ENCODE data around the gene KLF13. TPM values are rescaled to one million over a fixed set of nuclear protein-coding genes. Genes with fewer than 3 reads are reported as not detected.
A peak's percentile ranks its signal among the peaks of the same experiment; 100 is the strongest.

Gene KLF13
- polyA plus RNA-seq, 1 donor (not counting 4 experiments of a cell fraction or from before 2014, with no cell fraction given) = 66.7 TPM

DNA sequence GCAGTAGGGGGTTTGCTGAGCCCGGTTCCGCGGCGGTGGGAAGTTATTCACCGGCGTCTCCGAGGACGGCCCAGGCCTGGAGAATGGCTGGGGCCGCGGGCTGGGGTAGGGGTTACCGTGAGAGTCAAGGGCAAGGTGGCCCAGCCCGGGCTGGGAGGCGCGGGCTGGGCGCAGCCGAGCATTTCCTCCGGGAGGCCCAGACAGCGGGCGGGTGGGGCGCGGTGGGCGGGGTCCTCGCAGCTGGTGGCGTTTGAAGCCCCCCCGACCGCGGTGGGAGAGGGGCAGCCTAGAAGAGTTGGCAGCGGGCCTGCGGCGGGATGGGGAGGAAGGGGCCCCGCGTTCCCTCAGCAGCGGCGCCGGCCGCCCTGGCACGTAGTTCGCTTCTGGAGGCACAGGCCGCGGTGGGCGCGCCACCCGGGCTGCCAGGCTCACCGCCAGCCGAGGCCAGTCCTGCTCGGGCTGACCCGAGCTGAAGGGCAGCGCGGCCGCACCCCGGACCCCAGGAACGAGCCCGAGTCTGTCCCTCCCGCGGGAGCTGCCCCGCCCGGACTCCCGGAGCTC, 960 bp upstream of the KLF13 start:
- Histone ChIP-seq H3K36me3 (ENCODE audit: control insufficient read depth in 2 of 2, extremely low read depth in 1 of 2, insufficient read depth in 2 of 2, low read length in 2 of 2) (peaks cover 0 to 8% of the 10 kb centered on the region in 2 experiments), H3K27ac (ENCODE audit: control insufficient read depth, insufficient read depth, low read length) (peak overlapping the region; percentile 82), H2AFZ (ENCODE audit: control insufficient read depth, low read length) (peak overlapping the region; percentile 66), H3K9ac (ENCODE audit: control insufficient read depth, extremely low read depth, insufficient read depth, low read length) (peak overlapping the region; percentile 87), H3K4me3 (ENCODE audit: control insufficient read depth in 2 of 3, extremely low read depth in 1 of 3, insufficient read depth in 2 of 3, low read depth in 1 of 3, low read length in 3 of 3) (peak overlapping the region; percentile 69 to 79 (median 74)), H3K27me3 (ENCODE audit: control insufficient read depth, extremely low read depth, insufficient read depth, low read length) (no peaks in the 10 kb centered on the region), H3K9me1 (ENCODE audit: control insufficient read depth, extremely low read depth, insufficient read depth, low read length) (peaks cover 3% of the 10 kb centered on the region), H3K9me3 (ENCODE audit: control insufficient read depth, low read depth, low read length) (no peaks in the 10 kb centered on the region), H4K20me1 (ENCODE audit: control insufficient read depth, extremely low read depth, insufficient read depth, low read length) (peaks cover 13% of the 10 kb centered on the region), H3K4me2 (ENCODE audit: control insufficient read depth, extremely low read depth, insufficient read depth, low read depth, low read length) (peak overlapping the region; percentile 92), H3K4me1 (ENCODE audit: control insufficient read depth, extremely low read depth, insufficient read depth, low read length) (peaks cover 18% of the 10 kb centered on the region), H3K79me2 (ENCODE audit: control insufficient read depth, insufficient read depth, low read length) (peaks cover 24% of the 10 kb centered on the region)
- dilution Hi-C loops (cut with MboI; ENCODE audit: extremely low pct_ligation_motif_present, low sequenced_read_pairs) = no loop called here
- no peak for FAIRE-seq
- no peak for TF ChIP-seq EZH2 (IDR thresholded peaks at IDR 0.05; ENCODE audit: low read length)
- TF ChIP-seq, protein P1, sequence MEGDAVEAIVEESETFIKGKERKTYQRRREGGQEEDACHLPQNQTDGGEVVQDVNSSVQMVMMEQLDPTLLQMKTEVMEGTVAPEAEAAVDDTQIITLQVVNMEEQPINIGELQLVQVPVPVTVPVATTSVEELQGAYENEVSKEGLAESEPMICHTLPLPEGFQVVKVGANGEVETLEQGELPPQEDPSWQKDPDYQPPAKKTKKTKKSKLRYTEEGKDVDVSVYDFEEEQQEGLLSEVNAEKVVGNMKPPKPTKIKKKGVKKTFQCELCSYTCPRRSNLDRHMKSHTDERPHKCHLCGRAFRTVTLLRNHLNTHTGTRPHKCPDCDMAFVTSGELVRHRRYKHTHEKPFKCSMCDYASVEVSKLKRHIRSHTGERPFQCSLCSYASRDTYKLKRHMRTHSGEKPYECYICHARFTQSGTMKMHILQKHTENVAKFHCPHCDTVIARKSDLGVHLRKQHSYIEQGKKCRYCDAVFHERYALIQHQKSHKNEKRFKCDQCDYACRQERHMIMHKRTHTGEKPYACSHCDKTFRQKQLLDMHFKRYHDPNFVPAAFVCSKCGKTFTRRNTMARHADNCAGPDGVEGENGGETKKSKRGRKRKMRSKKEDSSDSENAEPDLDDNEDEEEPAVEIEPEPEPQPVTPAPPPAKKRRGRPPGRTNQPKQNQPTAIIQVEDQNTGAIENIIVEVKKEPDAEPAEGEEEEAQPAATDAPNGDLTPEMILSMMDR (optimal IDR thresholded peaks at IDR 0.05 in 1 of 3, IDR thresholded peaks at IDR 0.05 in 1 of 3, conservative IDR thresholded peaks at IDR 0.05 in 1 of 3; ENCODE audit: extremely low read depth in 1 of 3, insufficient read depth in 2 of 3, low read length in 3 of 3) = no peak
- no peak for DNase-seq (ENCODE audit: low read depth, low spot score)

DNA sequence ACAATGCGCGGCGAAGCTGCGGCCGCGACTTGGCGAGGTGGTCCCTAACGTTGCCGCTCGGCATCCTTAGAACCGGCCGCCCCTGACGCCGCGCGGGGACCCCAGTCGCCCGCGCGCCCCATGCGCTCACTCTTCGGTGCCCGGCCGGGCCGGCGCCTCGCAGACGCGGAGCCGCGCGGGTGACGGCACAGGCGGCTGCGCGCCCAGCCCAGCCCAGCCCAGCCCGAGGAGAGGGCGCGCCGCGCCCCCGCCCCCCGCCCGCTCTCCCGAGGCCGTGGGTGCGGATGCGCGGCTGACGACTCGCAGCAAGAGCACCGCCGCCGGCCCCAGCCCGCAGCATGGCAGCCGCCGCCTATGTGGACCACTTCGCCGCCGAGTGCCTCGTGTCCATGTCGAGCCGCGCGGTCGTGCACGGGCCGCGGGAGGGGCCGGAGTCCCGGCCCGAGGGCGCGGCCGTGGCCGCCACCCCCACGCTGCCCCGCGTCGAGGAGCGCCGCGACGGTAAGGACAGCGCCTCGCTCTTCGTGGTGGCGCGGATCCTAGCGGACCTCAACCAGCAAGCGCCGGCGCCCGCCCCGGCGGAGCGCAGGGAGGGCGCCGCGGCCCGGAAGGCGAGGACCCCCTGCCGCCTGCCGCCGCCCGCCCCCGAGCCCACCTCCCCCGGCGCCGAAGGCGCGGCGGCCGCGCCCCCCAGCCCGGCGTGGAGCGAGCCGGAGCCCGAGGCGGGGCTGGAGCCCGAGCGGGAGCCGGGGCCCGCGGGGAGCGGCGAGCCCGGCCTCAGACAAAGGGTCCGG, 437 bp downstream of the KLF13 start:
- Histone ChIP-seq H3K9me1 (ENCODE audit: control insufficient read depth, extremely low read depth, insufficient read depth, low read length) (peaks cover 4% of the 10 kb centered on the region), H3K4me2 (ENCODE audit: control insufficient read depth, extremely low read depth, insufficient read depth, low read depth, low read length) (peak overlapping the region; percentile 94), H3K9ac (ENCODE audit: control insufficient read depth, extremely low read depth, insufficient read depth, low read length) (peak overlapping the region; percentile 80), H3K27ac (ENCODE audit: control insufficient read depth, insufficient read depth, low read length) (peak overlapping the region; percentile 76), H3K79me2 (ENCODE audit: control insufficient read depth, insufficient read depth, low read length) (peaks cover 38% of the 10 kb centered on the region), H3K27me3 (ENCODE audit: control insufficient read depth, extremely low read depth, insufficient read depth, low read length) (no peaks in the 10 kb centered on the region), H3K4me1 (ENCODE audit: control insufficient read depth, extremely low read depth, insufficient read depth, low read length) (peaks cover 27% of the 10 kb centered on the region), H3K36me3 (ENCODE audit: control insufficient read depth in 2 of 2, extremely low read depth in 1 of 2, insufficient read depth in 2 of 2, low read length in 2 of 2) (peaks cover 0 to 13% of the 10 kb centered on the region in 2 experiments), H4K20me1 (ENCODE audit: control insufficient read depth, extremely low read depth, insufficient read depth, low read length) (peaks cover 22% of the 10 kb centered on the region), H3K4me3 (ENCODE audit: control insufficient read depth in 2 of 3, extremely low read depth in 1 of 3, insufficient read depth in 2 of 3, low read depth in 1 of 3, low read length in 3 of 3) (peak overlapping the region; percentile 61 to 93 (median 71)), H2AFZ (ENCODE audit: control insufficient read depth, low read length) (peak overlapping the region; percentile 40), H3K9me3 (ENCODE audit: control insufficient read depth, low read depth, low read length) (no peaks in the 10 kb centered on the region)
- no peak for TF ChIP-seq EZH2 (IDR thresholded peaks at IDR 0.05; ENCODE audit: low read length)
- TF ChIP-seq, protein P1 (optimal IDR thresholded peaks at IDR 0.05 in 1 of 3, IDR thresholded peaks at IDR 0.05 in 1 of 3, conservative IDR thresholded peaks at IDR 0.05 in 1 of 3; ENCODE audit: extremely low read depth in 1 of 3, insufficient read depth in 2 of 3, low read length in 3 of 3) = no peak
- dilution Hi-C loops (cut with MboI; ENCODE audit: extremely low pct_ligation_motif_present, low sequenced_read_pairs) = no loop called here
- no peak for DNase-seq (ENCODE audit: low read depth, low spot score)
- FAIRE-seq = no peak
